Measurements from ENCODE around the gene ZNF530.

Gene ZNF530

DNA sequence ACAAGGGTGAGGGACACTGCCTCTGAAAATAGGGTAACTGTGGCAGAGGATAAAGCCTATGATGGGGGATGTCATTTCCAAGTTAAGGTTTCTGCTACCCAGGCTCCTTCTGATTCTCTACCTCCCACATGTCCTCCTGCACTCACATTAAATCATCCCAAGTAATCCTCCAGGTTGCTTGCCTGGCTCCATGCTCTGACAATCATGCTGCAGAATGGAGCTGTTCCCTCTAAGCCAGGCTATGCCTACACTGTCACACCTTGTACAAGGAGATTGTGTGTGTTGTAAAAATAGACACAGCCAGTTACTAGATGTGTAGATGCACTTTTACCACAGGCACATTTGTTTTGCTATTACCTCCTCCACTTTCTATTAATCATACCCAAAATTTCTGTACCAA, 29.0 kb upstream of the ZNF530 start:
- TF ChIP-seq POU2F2 (IDR thresholded peaks at IDR 0.05; ENCODE audit: low read depth, low read length), result no peak
- no peak for TF ChIP-seq POLR2AphosphoS5 (IDR thresholded peaks at IDR 0.05; ENCODE audit: low read depth, low read length)
- no peak for TF ChIP-seq POLR2A (IDR thresholded peaks at IDR 0.05; ENCODE audit: low read depth, low read length)
- TF ChIP-seq SPI1 (IDR thresholded peaks at IDR 0.05; ENCODE audit: low read depth, low read length), result no peak
- TF ChIP-seq PAX5 (IDR thresholded peaks at IDR 0.05; ENCODE audit: insufficient read depth, low read length, severe bottlenecking), result no peak
- no peak for TF ChIP-seq TAF1 (IDR thresholded peaks at IDR 0.05; ENCODE audit: low read depth, low read length)
- no peak for FAIRE-seq
- DNase-seq (ENCODE audit: insufficient read length, low spot score), result no peak

DNA sequence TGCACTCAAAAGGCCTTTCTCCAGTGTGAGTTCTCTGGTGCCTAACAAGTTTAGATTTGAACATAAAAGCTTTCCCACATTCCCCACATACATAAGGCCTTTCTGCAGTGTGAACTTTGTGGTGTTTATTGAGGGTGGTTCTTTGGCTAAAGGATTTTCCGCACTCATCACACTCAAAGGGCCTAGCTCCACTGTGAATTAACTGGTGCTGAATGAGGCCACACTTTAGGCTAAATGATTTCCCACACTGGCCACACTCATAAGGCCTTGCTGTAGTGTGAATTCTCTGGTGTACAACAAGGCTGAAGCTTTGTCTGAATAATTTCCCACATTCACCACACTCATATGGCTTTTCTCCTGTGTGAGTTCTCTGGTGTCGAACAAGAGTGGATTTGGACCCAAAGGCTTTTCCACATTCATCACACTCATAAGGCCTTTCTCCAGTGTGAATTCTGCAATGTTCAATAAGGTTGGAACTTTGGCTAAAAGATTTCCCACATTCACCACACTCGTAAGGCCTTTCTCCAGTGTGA, 27.2 kb upstream of the ZNF530 start:
- TF ChIP-seq PAX5 (IDR thresholded peaks at IDR 0.05; ENCODE audit: insufficient read depth, low read length, severe bottlenecking) (no peak), POLR2A (IDR thresholded peaks at IDR 0.05; ENCODE audit: low read depth, low read length) (no peak), TAF1 (IDR thresholded peaks at IDR 0.05; ENCODE audit: low read depth, low read length) (no peak), SPI1 (IDR thresholded peaks at IDR 0.05; ENCODE audit: low read depth, low read length) (no peak), POLR2AphosphoS5 (IDR thresholded peaks at IDR 0.05; ENCODE audit: low read depth, low read length) (no peak)
- no peak for FAIRE-seq

DNA sequence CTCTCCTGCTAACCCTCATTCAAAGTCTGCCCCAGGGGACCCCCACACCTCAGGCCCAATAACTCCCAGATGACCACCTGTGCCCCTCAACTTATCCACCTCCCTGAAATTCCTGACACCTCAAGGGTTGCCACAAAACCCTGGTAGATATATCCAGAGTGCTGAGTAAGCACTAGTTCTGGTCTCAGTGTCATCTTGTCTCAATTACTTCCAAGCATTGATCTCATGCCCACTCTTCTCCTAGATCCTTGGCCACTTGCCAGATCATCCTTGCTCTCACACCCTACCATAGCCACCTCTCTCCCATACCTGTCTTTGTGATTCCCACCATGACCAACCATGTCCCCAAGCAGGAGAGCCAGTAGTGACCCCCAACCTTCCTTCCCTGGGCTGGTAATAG, 23.0 kb upstream of the ZNF530 start:
- DNase-seq (ENCODE audit: insufficient read length, low spot score) (no peak), FAIRE-seq (no peak)
- TF ChIP-seq PAX5 (IDR thresholded peaks at IDR 0.05; ENCODE audit: insufficient read depth, low read length, severe bottlenecking) (no peak), SPI1 (IDR thresholded peaks at IDR 0.05; ENCODE audit: low read depth, low read length) (no peak), POLR2AphosphoS5 (IDR thresholded peaks at IDR 0.05; ENCODE audit: low read depth, low read length) (no peak), POLR2A (IDR thresholded peaks at IDR 0.05; ENCODE audit: low read depth, low read length) (no peak), TAF1 (IDR thresholded peaks at IDR 0.05; ENCODE audit: low read depth, low read length) (no peak), POU2F2 (IDR thresholded peaks at IDR 0.05; ENCODE audit: low read depth, low read length) (no peak)

More for the DNA sequence above, 27.2 kb upstream of the ZNF530 start:
- DNase-seq (ENCODE audit: insufficient read length, low spot score), result no peak

DNA sequence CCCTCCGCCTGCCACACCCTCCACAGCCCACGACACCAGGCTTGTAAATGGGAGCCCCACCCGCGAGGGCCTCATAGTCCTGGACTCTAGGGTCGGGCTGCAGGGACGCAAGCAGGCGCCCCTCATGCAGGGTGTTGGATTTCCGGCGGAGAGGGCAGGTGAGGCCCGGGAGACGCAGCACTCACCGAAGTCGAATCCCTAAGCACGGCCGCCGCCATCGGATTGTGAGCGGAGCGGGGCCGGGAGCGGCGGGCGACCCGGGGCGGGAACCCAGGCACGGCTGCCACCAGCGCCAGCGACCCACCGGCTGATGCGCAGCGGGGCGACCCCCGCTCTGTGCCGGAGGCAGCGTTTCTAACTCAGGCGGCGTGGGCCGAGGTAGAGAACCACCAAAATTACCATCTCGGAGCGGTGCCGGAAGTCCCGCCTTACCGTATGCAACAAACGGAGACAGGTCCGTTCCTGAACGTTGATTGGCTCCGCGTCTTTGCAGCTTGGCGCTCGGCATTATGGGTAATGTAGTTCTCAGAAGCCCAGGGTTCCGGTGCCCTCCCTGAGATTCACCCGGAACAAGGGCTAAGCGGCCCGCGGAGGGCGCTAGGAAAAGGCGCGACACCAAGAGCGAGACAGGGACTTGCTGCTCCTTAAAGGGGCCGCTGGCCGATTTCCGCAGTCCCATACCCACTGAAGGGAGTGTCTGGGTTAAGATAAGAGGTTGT, 21.0 kb upstream of the ZNF530 start, which contains the start of gene ZNF416:
Gene ZNF416, minus strand, starts transcription at position 425 of the 719 bp plus-strand sequence. Its CDS starts 207 bp downstream, at position 218.
- TF ChIP-seq PAX5 (IDR thresholded peaks at IDR 0.05; ENCODE audit: insufficient read depth, low read length, severe bottlenecking) (no peak), SPI1 (IDR thresholded peaks at IDR 0.05; ENCODE audit: low read depth, low read length) (no peak), POLR2A (IDR thresholded peaks at IDR 0.05; ENCODE audit: low read depth, low read length) (peak; percentile 64), TAF1 (IDR thresholded peaks at IDR 0.05; ENCODE audit: low read depth, low read length) (peak; percentile 46; the same call in 1 of the 2 replicates), POLR2AphosphoS5 (IDR thresholded peaks at IDR 0.05; ENCODE audit: low read depth, low read length) (no peak), POU2F2 (IDR thresholded peaks at IDR 0.05; ENCODE audit: low read depth, low read length) (peak; percentile 90)
- FAIRE-seq, result peak; percentile 100

DNA sequence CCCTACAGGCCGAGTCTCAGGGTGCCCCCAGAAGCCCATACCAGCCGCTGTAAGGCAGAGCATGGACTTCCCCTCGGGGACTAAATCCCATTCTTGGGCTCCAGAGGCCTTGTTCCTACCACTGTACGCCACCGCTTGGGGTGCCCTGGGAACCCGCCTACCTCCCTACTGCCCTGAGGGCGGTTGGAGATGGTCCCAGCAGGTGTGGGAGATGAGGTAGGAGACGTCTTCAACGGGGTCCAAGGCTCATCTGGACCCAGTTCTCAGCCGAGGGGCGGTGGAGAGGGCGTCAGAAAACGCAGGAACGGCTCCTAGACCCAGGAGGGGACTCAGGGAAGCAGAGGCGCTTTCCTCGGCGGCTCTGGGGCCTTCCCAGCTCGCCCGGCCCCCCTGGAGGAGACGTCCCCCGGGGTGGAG, 16.6 kb upstream of the ZNF530 start:
- FAIRE-seq (no peak), DNase-seq (ENCODE audit: insufficient read length, low spot score) (no peak)
- no peak for TF ChIP-seq SPI1 (IDR thresholded peaks at IDR 0.05; ENCODE audit: low read depth, low read length)
- no peak for TF ChIP-seq TAF1 (IDR thresholded peaks at IDR 0.05; ENCODE audit: low read depth, low read length)
- no peak for TF ChIP-seq POU2F2 (IDR thresholded peaks at IDR 0.05; ENCODE audit: low read depth, low read length)
- no peak for TF ChIP-seq POLR2AphosphoS5 (IDR thresholded peaks at IDR 0.05; ENCODE audit: low read depth, low read length)
- no peak for TF ChIP-seq PAX5 (IDR thresholded peaks at IDR 0.05; ENCODE audit: insufficient read depth, low read length, severe bottlenecking)

More for the DNA sequence above, 21.0 kb upstream of the ZNF530 start, which contains the start of gene ZNF416:
- DNase-seq (ENCODE audit: insufficient read length, low spot score), result peak; percentile 94

DNA sequence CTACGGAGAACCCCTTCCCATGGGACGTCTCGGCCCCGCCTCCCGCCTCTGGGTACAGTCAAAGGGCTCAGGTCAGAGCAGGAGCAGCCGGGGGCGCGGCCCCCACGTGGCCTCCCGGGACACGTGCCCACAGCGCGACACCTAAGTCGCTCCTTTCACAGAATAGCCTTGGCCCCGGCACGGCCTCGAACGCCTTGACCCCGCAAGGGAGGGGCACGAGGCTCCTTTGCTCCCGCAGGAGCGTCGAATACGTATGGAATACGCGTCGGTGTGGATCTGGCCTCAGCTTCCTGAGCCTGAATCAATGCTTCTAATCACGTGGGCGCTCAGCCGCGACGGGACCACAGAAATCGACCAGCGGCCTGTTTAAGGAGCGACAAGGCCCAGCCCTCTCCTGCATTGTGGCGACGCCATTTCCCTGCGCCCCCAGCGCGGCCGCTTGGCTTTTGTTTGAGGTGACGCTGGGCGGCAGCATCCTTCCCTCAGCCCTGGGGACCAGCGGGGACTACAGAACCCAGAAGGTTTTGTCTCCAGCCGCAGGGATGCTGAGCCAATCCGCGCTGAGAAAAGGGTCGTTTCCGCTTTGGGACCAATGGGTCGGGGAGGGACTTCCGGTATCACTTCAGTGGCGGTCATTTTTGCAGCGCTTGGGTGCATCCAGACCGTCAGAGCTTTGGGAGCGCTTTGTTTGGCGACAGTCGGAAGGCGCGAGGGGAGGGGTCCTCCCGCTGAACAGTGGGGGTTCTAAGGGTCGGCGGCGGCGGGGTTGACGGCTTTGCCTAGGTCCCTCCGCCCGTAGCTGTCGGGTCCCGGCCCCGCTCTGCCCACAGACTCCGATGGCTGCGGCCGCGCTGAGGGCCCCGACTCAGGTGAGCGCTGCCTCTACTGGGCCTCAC, 15.9 kb upstream of the ZNF530 start, which contains the start of gene ZIK1:
Gene ZIK1, plus strand, starts transcription at position 625 of the 896 bp plus-strand sequence. Its CDS starts 212 bp downstream, at position 837.
- peak; percentile 98 for DNase-seq (ENCODE audit: insufficient read length, low spot score)
- TF ChIP-seq POU2F2 (IDR thresholded peaks at IDR 0.05; ENCODE audit: low read depth, low read length) (0 out of 2 replicates have a peak, but pooled peaks have one; percentile 9), POLR2A (IDR thresholded peaks at IDR 0.05; ENCODE audit: low read depth, low read length) (no peak), POLR2AphosphoS5 (IDR thresholded peaks at IDR 0.05; ENCODE audit: low read depth, low read length) (peak; percentile 46; the same call in 1 of the 2 replicates), PAX5 (IDR thresholded peaks at IDR 0.05; ENCODE audit: insufficient read depth, low read length, severe bottlenecking) (no peak), TAF1 (IDR thresholded peaks at IDR 0.05; ENCODE audit: low read depth, low read length) (peak; percentile 38; the same call in 1 of the 2 replicates), SPI1 (IDR thresholded peaks at IDR 0.05; ENCODE audit: low read depth, low read length) (no peak)
- peak; percentile 92 for FAIRE-seq

DNA sequence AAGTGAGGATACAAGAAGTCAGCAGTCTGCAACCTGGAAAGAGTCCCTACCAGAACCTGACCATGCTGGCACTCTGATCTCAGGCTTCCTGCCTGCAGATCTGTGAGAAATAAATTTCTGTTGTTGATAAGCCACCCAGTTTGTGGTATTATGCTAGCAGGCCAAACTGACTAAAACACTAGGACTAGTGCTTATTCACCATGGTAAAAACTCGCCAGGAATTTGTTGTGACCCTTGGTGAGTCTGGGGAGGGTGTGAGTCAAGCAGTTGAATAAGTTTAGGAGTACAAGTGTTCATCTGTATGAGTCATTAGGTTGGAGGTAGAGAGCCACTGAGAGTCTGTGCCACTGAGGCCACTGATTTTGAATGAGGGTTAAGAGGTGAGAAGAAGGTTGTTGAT, 12.2 kb upstream of the ZNF530 start:
- FAIRE-seq, result no peak
- TF ChIP-seq POU2F2 (IDR thresholded peaks at IDR 0.05; ENCODE audit: low read depth, low read length) (no peak), PAX5 (IDR thresholded peaks at IDR 0.05; ENCODE audit: insufficient read depth, low read length, severe bottlenecking) (no peak), TAF1 (IDR thresholded peaks at IDR 0.05; ENCODE audit: low read depth, low read length) (no peak)
- DNase-seq (ENCODE audit: insufficient read length, low spot score), result no peak

DNA sequence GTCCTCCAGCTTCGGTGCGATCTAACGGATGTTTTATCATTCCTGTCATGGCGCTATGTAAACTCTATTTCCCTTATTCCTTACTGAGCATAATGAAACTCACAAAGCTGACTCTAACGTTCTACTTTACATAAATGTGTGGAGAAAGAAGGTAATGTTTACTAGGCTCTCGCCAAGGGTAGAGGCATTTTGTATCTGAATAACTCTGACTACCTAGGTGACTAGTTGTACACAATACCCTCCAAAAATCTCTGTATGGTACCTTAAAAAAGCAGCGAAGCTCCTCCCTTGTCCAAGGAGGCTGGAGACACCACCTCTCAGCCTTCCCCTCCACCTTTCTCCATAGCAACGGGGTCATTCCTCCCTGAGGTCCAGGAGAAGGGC, 316 bp upstream of the ZNF530 start:
- DNase-seq (ENCODE audit: insufficient read length, low spot score) (no peak), FAIRE-seq (no peak)
- no peak for TF ChIP-seq TAF1 (IDR thresholded peaks at IDR 0.05; ENCODE audit: low read depth, low read length)

DNA sequence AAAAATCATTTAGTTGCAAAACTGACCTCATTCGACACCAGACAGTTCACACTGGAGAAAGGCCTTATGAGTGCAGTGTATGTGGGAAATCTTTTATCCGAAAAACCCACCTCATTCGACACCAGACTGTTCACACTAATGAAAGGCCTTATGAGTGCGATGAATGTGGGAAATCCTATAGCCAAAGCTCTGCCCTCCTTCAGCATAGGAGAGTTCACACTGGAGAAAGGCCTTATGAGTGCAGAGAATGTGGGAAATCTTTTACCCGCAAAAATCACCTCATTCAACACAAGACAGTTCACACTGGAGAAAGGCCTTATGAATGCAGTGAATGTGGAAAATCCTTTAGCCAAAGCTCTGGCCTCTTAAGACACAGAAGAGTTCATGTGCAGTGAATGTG, 7.2 kb downstream of the ZNF530 start:
- DNase-seq (ENCODE audit: insufficient read length, low spot score) (no peak), FAIRE-seq (no peak)
- TF ChIP-seq POU2F2 (IDR thresholded peaks at IDR 0.05; ENCODE audit: low read depth, low read length), result no peak
- TF ChIP-seq POLR2A (IDR thresholded peaks at IDR 0.05; ENCODE audit: low read depth, low read length), result no peak
- no peak for TF ChIP-seq POLR2AphosphoS5 (IDR thresholded peaks at IDR 0.05; ENCODE audit: low read depth, low read length)
- TF ChIP-seq TAF1 (IDR thresholded peaks at IDR 0.05; ENCODE audit: low read depth, low read length), result no peak
- no peak for TF ChIP-seq SPI1 (IDR thresholded peaks at IDR 0.05; ENCODE audit: low read depth, low read length)
- no peak for TF ChIP-seq PAX5 (IDR thresholded peaks at IDR 0.05; ENCODE audit: insufficient read depth, low read length, severe bottlenecking)

Measured in GM12891 (cell line).